HUES6 (cell line): ENCODE results near the gene PAQR6.
"Not testable (repeated sequence)": the region's sequence is repeated elsewhere in the genome, so short reads cannot be mapped to it uniquely, and the experiment has no call there.

Experiments used
- H3K27ac ChIP-seq: 2 replicates; pipeline ENCODE4 v1.7.0; 2013; ENCODE audit warnings: low read depth, mild to moderate bottlenecking, low read length, inconsistent platforms
- H3K27me3 ChIP-seq: 2 replicates; pipeline ENCODE4 v1.6.1; 2013; ENCODE audit warnings: low read length; ENCODE audit not compliant: control insufficient read depth, insufficient read depth
- H3K36me3 ChIP-seq: 2 replicates; pipeline ENCODE4 v1.6.1; 2013; ENCODE audit warnings: low read length; ENCODE audit not compliant: control insufficient read depth, insufficient read depth
- H3K4me1 ChIP-seq: 2 replicates; pipeline ENCODE4 v1.6.1; 2013; ENCODE audit warnings: low read length; ENCODE audit not compliant: control insufficient read depth, insufficient read depth
- H3K4me3 ChIP-seq: 2 replicates; pipeline ENCODE4 v1.5.1; 2013; ENCODE audit warnings: low read depth, low read length
- H3K9ac ChIP-seq: one replicate; pipeline ENCODE4 v1.6.1; 2013; ENCODE audit warnings: mild to moderate bottlenecking, low read length
- H3K9me3 ChIP-seq: 2 replicates; pipeline ENCODE4 v1.6.1; 2013; ENCODE audit warnings: low read depth, low read length; ENCODE audit not compliant: control insufficient read depth, insufficient read depth

PAQR6 gene

DNA sequence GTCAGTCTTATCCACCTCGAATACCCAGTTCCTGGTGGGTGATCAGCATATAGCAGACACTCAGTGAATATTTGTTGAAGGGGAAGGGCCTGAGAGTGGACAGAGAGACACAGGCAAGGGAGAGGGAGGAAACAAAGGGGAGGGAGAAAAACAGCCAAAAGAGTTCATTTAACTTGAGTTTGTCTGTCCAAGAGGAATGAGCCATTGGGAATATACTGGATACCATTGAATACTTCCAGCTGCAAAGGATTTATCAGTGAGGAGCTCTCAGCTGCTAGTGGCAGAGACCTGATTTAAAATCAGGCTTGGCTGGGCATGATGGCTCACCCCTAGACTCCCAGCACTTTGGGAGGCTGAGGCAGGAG, 17.4 kb downstream of the PAQR6 start:
- Histone ChIP-seq H3K4me1 (peaks cover 6% of the 10 kb centered on the region; the same call in 1 of the 2 replicates), H3K4me3 (no peak overlapping the region), H3K9me3 (no peaks in the 10 kb centered on the region), H3K36me3 (peaks cover 33% of the 10 kb centered on the region), H3K9ac (no peak overlapping the region), H3K27me3 (no peaks in the 10 kb centered on the region), H3K27ac (no peak overlapping the region)

DNA sequence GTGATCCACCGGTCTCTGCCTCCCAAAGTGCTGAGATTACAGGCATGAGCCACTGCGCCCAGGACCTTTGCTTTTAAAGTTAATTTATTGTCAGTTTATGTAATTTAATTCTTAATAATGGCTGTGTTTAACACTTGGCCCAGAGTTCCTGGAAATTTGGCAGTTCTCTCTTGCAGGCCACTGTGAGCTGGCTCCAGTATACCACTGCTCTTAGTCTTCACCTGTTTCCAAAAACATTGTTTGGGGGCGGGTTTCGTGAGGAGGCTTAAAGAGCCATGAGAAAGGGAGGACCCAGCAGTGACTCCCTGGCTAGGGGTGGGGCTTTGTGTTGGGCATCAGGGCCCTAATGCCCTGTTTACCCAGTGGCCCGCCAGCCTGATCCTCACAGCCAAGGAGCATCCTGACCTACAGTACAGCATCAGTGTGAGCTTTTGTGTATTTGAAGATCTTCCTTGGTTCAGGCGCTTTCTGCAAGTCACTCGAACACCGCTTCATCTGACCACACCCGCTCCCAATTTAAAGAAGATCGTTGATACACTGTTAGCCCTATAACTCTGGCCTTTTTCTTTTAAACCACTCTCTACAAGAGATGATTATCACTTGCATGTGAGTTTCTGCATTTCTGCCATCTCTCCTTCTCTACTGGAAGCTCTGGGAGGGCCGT, 17.9 kb downstream of the PAQR6 start:
- H3K4me3 ChIP-seq = no peak overlapping the region
- H3K4me1 ChIP-seq = peaks cover 6% of the 10 kb centered on the region; the same call in 1 of the 2 replicates
- peaks cover 33% of the 10 kb centered on the region for H3K36me3 ChIP-seq
- H3K27ac ChIP-seq = no peak overlapping the region
- H3K9ac ChIP-seq = no peak overlapping the region
- H3K9me3 ChIP-seq = no peaks in the 10 kb centered on the region
- no peaks in the 10 kb centered on the region for H3K27me3 ChIP-seq

DNA sequence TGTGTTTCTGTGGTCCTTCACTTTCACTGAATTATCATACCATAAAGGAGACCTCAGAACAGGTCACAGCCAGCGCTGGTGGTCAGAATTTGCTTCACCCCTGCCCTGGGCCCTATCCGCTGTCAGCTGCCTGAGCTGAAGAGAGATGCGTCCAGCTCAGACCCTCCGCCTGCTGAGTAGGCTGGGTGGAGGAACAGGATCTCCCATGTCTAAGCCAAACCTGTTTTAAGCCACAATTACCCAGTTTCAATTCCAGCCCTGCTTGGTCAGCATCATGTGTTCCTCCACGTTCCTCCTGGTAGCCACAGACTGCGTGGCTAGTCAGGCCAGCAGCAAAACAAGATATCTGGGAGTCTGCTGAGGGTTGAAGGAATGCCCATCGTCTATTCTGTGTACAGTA, 19.4 kb downstream of the PAQR6 start:
- Histone ChIP-seq H3K36me3 (peaks cover 31% of the 10 kb centered on the region), H3K9me3 (no peaks in the 10 kb centered on the region), H3K9ac (no peak overlapping the region), H3K27ac (no peak overlapping the region), H3K4me1 (peaks cover 6% of the 10 kb centered on the region; the same call in 1 of the 2 replicates), H3K27me3 (no peaks in the 10 kb centered on the region), H3K4me3 (no peak overlapping the region)

DNA sequence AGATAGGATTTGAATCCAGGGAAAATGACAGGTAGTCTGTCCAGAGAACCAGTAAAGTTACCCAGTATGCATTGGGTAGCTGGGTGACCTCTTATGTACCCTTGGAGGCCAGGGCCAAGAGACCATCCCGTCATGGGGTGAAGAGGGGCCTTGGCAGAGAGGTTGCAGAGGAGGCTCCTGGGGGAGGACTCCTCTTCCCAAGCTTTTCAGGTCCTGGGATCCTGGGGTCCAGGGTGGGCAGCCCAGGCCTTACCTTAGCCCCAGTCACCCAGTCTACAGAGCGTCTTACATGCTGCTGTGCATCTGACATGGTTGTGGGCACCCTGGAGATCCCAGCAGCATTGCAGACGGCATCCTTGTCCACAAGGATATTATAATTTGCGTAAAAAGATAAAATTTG, 21.1 kb downstream of the PAQR6 start:
- H3K9ac ChIP-seq = no peak overlapping the region
- H3K4me1 ChIP-seq = 0 out of 2 replicates have a peak, but pooled peaks cover 1% of the 10 kb centered on the region
- no peak overlapping the region for H3K27ac ChIP-seq
- no peaks in the 10 kb centered on the region for H3K9me3 ChIP-seq
- no peaks in the 10 kb centered on the region for H3K27me3 ChIP-seq
- no peak overlapping the region for H3K4me3 ChIP-seq
- H3K36me3 ChIP-seq = peaks cover 47% of the 10 kb centered on the region

DNA sequence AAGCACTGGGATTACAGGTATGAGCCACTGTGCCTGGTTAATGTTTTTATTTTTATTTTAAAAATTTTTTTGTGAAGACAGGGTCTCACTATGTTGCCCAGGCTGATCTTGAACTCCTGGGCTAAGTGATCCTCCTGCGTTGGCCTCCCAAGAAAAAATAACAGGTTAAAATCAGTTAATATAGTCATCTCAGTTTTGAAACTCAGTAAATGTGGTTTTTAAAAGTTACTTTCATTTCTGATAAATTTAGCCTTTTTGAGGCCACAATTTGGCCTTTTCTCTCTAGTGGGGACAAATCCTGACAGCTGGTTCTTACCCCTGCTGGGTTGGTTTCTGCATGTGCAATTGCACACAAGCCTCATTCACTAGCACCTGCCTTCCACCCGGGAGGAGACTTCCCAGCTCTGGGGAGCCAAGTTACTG, 21.7 kb downstream of the PAQR6 start:
- Histone ChIP-seq H3K9ac (no peak overlapping the region), H3K36me3 (peaks cover 54% of the 10 kb centered on the region), H3K4me1 (no peaks in the 10 kb centered on the region), H3K27ac (no peak overlapping the region), H3K27me3 (no peaks in the 10 kb centered on the region), H3K9me3 (no peaks in the 10 kb centered on the region), H3K4me3 (no peak overlapping the region)

DNA sequence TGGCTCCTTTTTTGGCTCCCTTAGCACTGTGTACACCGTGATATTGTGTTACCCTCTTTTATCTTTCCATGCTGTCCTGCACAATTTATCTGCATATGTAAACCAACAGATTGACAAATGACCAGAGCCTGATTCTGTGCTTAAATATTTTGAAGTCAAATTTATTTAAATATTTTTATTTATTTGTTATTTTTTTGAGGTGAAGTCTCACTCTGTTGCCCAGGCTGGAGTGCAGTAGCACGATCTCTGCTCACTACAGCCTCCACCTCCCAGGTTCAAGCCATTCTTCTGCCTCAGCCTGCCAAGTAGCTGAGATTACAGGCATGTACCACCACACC, 22.2 kb downstream of the PAQR6 start:
- H3K27ac ChIP-seq = no peak overlapping the region
- no peaks in the 10 kb centered on the region for H3K27me3 ChIP-seq
- no peaks in the 10 kb centered on the region for H3K9me3 ChIP-seq
- H3K4me1 ChIP-seq = no peaks in the 10 kb centered on the region
- H3K4me3 ChIP-seq = no peak overlapping the region
- H3K36me3 ChIP-seq = peaks cover 58% of the 10 kb centered on the region
- no peak overlapping the region for H3K9ac ChIP-seq

DNA sequence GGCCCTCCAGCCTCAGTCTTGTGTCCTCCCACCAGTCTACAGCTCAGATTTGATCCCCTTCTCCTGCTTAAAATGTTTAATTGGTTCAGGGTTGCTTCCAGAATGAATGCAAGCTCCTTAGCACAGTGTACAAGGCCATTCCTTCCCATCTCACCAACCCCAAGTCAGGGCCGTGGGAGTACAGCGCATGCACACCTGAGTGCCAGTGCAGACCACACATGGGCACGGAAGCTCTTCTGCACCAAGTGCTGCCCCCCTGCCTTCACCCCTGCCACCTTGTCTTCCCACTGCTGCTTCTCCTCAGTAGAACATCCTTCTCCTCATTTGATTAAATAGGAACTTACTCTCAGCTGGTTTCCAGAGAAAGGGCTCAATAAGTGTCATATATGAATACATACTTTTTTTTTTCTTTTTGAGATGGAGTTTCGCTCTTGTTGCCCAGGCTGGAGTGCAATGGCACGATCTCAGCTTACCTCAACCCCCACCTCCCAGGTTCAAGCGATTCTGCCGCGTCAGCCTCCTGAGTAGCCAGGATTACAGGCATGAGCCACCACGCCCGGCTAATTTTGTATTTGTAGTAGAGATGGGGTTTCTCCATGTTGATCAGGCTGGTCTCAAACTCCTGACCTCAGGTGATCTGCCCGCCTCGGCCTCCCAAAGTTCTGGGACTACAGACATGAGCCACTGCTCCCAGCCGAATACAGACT, 25.7 kb downstream of the PAQR6 start:
- Histone ChIP-seq H3K4me3 (no peak overlapping the region), H3K9ac (no peak overlapping the region), H3K36me3 (peaks cover 51% of the 10 kb centered on the region), H3K4me1 (no peaks in the 10 kb centered on the region), H3K27me3 (no peaks in the 10 kb centered on the region), H3K27ac (no peak overlapping the region), H3K9me3 (no peaks in the 10 kb centered on the region)

DNA sequence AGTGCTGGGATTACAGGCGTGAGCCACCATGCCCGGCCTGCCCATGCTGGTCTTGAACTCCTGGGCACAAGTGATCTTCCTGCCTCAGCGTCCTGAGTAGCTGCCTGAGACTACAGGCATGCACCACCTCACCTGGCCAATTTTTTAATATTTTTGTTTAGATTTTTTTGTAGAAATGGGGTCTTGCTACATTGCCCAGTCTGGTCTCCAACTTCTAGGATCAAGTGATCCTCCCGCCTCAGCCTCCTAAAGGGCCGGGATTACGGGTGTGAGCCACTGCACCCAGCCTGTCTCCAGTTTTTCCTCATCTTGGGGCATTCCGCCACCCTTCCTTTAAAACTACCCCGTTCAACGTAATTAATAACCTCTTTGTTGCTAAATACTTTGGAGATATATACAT, 27.6 kb downstream of the PAQR6 start:
- no peaks in the 10 kb centered on the region for H3K27me3 ChIP-seq
- no peak overlapping the region for H3K9ac ChIP-seq
- no peaks in the 10 kb centered on the region for H3K4me1 ChIP-seq
- peaks cover 44% of the 10 kb centered on the region for H3K36me3 ChIP-seq
- no peak overlapping the region for H3K27ac ChIP-seq
- no peaks in the 10 kb centered on the region for H3K9me3 ChIP-seq
- H3K4me3 ChIP-seq = no peak overlapping the region

DNA sequence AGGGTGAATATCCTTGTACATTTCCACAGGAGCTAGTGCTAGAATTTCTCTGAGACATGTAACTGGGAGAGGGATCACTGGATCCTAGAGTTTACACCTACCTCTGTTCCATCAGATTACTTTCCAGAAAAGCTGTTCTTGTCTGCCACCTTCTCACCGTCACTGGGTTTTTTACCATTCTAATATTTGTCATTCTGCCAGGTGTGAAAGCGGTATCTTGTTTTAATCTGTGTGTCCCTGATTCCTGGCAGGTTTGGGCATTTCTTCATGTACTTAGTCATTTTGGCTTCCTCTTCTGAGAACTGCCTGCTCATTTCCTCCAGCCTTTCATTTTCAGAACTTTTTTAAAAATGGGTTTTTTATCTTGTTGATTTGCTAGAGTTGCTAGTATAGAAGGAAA, 30.0 kb downstream of the PAQR6 start:
- H3K4me1 ChIP-seq = peaks cover 6% of the 10 kb centered on the region
- H3K9me3 ChIP-seq = no peaks in the 10 kb centered on the region
- H3K36me3 ChIP-seq = peaks cover 38% of the 10 kb centered on the region
- H3K9ac ChIP-seq = no peak overlapping the region
- no peak overlapping the region for H3K27ac ChIP-seq
- no peak overlapping the region for H3K4me3 ChIP-seq
- no peaks in the 10 kb centered on the region for H3K27me3 ChIP-seq

DNA sequence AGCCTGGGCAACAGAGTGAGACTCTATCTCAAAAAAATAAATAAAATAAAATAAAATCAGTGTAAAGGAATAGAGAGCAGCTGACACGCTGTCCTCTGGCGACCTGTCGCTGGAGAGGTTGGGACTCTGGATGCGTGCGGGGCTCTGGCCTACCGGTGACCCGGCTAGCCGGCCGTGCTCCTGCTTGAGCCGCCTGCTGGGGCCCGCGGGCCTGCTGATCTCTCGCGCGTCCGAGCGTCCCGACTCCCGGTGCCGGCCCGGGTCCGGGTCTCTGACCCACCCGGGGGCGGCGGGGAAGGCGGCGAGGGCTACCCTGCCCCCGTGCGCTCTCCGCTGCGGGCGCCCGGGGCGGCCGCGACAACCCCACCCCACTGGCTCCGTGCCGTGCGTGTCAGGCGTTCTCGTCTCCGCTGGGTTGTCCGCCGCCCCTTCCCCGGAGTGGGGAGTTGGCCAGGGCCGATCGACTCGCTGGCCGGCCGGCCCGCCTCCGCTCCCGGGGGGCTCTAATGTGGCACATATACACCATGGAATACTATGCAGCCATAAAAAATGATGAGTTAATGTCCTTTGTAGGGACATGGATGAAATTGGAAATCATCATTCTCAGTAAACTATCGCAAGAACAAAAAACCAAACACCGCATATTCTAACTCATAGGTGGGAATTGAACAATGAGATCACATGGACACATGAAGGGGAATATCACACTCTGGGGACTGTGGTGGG, 31.3 kb downstream of the PAQR6 start:
- H3K9me3 ChIP-seq, H3K27ac ChIP-seq, H3K4me3 ChIP-seq, H3K9ac ChIP-seq, H3K27me3 ChIP-seq: not testable (repeated sequence)
- Histone ChIP-seq H3K4me1 (peaks cover 13% of the 10 kb centered on the region), H3K36me3 (peaks cover 27% of the 10 kb centered on the region)
